HK-2 (cell line): Measurements from ENCODE around the gene ITGA7.

Experiments
- DNase-seq: peaks from one replicate; pipeline ENCODE4 v3.0.0-alpha.2; 2018; ENCODE audit not compliant: unreplicated experiment

ITGA7 gene

DNA sequence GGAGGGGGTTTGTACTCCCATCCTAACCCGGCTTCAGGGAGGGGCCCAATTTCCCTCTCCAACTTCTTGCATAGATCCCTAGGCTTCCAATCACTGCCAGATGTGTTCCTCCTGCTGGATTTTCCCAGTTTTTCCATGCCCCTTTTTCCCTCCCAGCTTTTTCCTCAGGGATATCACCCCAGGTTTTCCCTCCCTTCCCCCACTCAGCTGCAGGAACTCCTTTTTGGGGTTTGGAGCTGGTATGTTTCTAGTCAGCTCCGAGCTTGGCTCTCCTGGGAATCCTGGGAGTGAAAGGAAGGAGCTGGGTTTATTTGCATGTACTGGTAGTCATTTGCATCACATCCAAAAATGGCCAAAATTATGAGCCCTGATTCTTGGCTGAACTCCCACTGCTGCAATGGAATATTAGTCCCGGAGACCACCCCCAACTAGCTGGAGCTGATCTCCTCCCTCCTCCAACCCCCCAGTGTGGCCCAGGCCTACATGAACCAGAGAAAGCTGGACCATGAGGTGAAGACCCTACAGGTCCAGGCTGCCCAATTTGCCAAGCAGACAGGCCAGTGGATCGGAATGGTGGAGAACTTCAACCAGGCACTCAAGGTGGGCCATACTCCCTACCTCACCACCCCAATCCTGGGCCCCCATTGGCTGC is 11.0 kb upstream of the ITGA7 start:
- DNase-seq = no peak

DNA sequence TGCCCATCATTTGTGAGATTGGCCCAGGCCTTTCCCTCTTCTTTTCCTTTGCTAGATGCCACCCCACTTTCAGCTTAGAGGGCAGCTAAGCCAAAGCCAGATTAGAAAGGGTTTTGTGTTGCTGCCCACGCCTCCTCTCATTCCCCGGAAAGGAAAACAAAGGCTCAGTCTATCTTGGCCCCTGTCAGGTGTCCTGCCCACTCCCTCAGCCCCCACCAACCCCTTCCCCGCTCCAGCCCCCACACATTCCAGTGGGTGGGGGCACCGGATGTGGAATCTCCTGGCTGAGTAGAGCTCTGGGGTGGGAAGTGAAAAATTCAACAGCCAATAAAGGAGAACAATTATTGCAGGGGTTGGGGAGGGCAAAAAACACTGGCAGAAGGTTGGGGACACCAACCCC is 10.3 kb upstream of the ITGA7 start:
- no peak for DNase-seq

DNA sequence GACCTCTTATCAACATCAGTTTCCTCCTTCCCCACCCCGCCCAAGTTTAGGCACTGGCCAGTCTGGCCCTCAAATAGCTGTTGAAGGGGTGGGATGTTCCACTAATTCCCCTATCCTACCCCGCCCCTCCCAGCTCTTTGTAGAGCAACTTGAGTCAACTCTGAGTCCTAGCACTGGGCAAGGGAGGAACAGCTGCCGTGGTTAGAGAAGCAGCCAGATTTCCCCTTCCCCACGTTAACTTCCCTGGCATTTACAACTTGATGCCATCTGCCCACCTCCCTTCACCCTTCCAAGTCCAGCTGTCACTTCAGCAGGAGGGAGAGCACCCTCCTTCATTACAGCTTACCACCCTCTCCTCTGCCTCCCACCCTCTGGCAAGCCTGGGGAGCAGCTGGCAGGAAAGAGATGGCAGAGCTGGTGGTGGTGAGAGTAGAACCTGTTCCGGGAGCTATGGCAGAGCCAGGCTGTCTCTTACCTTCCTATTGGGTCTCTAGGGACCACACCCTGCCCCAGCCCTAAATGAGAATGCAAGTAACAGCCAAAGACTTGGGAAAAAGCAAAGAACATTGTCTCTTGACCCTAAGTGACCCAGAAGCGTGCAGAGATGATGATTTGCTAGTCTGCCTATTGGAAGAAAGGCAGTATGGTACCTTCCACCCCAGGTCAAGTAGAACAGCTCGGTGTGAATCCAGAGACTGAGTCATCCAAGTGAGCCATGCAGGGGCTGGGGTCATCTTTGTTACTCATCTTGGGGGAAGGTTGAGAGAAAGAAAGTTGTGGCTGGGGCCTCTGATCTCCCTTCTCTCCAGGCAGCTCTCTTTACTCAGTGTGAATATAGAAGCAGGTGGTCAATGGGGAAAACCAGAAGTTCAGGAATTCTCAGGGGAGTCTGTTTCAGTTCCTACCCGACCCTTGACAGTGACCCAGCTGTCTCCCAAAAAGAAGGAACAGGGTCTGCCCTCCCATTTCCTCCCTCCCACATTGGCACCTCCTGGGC is 9.6 kb upstream of the ITGA7 start:
- DNase-seq = peak; percentile 48

DNA sequence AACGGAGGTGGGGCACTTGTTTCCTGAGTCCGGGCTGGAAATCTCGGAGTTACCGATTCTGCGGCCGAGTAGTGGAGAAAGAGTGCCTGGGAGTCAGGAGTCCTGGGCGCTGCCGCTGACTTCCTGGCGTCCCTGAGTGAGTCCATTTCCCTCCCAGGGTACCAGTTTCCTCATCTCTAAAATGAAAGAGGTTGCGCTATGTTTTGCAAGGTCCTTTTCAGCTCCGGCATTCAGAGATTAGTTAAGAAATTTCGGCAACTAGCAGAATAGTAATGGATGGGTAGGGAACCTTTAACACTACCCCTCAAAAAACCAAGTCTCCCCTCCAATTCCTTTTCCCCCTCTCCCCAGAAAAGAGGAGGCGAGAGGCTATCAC is 8.9 kb upstream of the ITGA7 start:
- DNase-seq = no peak

DNA sequence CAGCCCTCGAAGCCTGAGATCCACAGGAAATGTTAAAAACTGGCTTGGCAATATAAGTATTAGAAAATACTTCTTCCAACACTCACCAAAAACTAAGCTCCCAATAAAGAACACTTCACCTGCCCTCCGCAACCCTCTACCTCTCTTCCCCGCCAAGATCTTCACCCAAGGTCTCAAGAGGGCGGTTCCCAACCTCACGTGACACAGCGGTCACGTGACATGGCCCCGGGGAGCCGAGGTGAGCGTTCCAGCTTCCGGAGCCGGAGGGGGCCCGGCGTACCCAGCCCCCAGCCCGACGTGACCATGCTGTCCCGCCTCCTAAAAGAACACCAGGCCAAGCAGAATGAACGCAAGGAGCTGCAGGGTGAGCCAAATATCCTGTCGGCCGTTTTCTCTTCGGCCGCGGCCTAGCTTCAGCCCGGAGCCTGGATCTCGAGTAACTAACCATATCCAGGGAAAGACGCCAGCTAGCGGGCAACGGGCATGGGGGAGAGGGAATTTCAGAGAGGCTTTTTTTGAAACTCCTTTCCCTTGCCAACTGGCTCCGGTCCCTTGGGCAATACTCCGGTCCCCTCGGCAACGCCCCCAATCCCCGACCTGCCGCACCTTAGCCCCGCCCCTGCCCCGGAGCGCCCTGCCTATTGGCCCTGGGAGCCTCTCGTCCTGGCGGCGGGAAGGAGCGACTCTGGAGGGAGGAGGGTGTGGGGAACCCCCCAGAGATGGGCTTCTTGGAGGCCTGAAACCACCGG is 8.3 kb upstream of the ITGA7 start, which contains the start of gene BLOC1S1:
Gene BLOC1S1 (plus strand): TSS at position 214 of the 749 bp plus-strand sequence. CDS start 6 bp downstream, at position 220.
- DNase-seq = peak; percentile 92

DNA sequence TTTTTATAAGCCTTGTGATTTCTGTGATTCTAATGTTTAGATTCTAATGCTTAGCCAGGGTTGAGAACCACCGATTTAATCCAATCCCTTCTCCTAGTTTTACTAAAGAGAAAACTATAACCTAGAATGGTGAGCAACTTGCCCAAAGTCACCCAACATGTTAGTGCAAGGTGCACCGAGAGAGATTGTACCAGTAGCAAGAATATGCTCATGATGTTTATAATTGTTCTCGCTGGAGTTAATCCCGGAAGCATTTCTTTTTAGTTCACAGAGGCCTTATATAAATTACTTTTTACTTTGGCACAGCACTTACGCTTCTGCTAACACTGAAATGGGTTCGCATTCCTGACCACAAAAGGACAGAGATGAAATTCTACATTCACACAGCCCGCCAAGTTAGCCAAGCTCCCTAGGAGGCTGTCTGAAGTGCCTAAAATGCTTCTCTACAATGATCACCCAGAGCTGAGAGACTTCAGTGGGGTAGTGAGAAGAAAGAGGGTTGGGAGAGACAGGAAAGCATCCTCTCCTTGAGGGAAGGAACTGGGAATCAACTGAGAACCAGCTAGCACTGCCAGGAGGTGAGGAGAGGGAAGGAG is 7.6 kb upstream of the ITGA7 start:
- DNase-seq = no peak

DNA sequence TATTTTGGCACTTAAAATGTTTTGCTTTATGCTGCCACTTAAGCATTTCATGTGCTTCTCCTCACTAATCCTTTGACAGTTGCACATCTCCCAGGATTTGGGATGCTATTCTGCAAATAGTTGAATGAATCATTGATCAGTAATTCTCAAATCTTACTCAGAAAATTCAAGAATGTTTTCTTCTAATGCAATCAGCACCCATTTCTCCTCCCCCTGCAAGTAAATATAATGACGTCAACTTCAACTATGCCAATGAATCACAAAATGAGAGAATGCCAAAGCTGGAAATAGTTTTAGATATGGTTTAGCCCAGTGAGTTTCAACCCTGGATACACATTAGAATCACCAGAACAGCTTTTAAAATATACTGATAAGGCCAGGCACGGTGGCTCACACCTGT is 6.0 kb upstream of the ITGA7 start:
- DNase-seq = no peak

DNA sequence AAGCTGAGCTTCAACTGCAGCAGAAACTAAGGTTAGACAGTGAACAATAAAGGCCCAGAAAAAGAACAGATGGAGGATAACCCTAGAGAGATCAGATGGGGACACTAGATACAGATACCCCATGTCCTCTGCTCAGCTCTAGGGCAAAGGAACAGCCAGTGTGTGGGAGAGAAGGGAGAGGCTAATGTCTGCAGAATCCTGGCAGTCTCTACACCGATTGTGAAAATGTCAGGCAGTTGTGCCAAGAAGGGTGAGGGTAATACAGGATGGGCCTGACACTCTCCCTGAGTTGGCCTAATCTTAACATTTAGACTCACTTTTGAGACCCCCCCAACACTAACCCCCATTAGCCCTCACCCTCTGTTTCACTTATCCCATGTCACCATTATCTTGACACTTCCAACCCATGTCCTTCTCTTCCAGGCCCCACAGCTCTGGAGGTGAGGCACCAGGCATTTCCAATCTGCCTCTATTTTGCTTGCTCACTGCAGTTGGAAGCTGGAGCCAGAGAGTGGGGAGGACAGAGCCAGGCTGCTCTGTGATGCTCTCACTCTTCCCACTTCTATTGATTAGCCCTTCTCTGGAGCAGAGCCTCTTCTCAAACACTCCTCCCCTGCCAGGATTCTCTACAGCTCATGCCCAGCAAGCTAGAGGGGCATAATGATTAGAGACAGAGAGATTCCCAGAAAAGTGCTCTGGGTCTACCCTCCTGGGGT is 5.2 kb upstream of the ITGA7 start:
- DNase-seq = no peak

DNA sequence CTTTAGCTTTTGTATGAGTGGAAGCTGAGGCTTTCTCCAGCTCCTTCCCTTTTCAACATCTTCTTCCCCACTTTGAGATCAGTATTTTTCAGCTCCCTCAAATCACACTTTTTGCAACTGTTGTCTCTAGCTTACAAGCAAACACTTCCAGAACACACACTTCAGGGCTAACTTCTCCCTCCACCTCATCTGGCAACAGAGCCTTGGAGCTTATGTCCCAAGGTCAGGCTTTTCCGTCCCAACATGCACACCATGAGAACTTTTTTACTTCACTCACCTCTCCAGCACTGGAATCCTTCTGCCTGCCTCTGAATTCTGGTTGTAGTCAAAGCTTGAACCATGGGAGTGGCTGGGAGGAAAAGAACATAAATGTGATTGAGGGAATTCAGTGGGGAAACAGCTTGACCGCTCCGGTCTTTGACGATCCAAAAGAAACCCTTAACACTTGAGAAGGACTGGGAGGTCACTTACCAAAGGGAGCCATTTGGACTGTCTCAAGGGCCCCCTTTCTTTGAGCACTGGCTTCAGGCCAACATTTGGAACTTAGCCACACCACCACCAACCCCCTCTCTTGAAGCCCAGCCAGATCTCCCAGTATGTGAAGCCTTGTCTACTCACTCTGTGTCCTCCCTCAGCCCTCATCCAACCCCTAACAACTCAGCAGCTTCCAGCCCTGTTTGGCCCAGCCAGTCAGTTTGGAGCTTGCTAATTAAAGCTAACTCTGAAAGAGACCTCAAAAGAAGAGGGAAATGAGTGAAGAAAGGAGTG is 4.3 kb upstream of the ITGA7 start:
- DNase-seq = no peak

DNA sequence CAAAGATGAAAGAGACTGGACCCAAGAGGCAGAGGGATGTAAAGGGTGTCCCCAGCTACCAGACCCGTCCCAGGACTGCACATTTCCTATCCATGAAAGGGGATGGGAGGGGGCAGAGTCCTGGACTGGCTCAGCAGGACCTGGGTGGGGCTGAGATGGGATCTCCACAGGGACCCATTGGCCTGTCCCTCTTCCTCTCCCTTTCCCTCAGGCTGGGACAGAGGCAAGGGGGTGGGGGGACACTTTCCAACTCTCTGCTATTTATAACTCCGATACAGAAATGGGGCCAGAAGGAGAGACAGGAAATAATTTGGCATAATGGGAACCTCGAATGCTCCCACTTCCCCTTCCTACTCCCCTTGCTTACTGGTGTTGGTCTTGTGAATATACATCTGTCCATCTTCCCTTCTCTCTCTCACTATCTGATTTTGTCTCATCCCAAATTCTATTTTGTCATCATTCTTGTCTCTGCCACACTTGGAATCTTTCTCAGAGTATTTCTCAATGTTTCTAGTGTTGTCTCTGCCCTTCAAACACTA is 1.1 kb upstream of the ITGA7 start:
- DNase-seq = no peak

DNA sequence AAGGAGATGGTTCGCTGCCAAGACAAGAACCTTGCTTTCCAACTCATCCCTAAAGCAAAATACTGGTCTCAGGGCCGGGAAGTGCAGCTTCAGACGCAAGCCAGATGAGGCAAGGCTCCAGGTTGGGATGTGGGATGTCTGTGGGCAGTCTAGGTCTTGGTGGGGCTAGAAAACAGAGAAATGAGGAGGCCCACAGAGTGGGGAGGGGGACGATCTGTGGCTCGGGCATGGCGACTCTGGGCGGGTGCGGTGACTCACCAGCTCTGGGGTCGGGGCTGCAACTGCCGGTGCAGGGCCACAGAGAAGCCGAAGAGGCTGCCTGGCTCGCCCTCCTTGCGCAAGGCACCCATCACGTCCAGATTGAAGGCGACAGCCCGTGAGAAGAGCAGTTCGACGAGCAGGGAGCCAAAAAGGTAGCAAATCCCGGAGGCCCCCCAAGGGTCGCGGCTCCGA is 459 bp downstream of the ITGA7 start:
- peak; percentile 17 for DNase-seq

DNA sequence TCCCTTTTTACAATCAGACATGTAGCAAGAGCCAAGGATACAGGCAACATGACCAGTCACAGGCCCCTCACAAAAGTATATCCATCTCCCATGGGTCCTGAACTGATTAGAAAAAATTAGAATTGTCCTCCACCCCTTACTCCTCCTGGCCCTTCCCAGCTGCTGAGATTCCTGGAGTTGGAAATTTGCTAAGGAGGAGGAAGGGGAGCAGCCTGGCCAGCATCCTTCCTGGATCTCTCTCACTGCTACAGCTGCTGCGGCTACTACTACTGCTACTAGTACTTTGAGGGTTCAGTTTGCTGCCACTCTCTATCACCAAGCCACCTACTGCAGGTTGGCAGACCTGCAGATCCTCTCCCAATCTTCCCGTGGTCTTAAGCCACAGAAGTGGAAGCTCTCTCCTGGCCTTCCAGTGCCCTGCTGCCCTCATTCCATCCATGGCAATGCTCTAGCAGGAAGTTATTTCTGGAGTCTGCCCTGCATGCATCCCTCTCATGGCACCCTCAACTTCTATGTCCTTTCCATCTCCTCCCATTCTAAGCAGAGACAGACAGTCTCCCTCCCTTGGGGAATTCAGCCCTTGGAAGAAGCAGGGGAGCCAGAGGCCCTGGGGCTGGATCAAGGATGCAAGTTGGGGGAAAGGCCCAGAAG is 1.0 kb downstream of the ITGA7 start:
- no peak for DNase-seq

DNA sequence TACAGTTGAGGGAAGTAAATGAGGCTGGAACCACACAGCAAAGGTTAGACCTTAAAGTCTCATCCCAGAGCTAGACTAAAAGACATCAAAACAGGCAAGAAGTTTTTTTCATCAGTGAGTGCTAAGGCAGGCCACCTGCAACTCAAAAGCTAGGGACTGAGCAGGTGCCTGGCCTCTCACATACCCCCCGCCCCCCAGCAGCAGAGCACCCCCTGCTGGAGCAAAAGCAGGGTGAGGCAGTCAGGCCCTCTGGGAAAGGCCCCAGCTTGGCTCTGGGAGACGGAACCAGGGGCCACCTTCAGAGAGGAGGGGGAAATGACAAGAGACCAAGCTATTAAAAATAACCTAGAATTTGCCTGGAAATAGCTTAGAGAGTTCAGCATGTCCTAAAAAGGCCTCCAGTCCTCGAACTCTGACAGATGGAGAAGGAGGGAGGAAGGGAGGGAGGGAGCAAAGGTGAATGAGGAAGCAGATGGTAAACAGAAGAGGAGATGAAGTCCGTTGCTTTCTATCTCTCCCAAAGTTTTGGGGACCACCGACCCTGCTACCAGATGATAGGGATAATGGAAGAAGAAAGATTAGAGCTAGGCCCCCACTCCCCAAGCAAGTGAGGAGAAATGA is 1.8 kb downstream of the ITGA7 start:
- no peak for DNase-seq

DNA sequence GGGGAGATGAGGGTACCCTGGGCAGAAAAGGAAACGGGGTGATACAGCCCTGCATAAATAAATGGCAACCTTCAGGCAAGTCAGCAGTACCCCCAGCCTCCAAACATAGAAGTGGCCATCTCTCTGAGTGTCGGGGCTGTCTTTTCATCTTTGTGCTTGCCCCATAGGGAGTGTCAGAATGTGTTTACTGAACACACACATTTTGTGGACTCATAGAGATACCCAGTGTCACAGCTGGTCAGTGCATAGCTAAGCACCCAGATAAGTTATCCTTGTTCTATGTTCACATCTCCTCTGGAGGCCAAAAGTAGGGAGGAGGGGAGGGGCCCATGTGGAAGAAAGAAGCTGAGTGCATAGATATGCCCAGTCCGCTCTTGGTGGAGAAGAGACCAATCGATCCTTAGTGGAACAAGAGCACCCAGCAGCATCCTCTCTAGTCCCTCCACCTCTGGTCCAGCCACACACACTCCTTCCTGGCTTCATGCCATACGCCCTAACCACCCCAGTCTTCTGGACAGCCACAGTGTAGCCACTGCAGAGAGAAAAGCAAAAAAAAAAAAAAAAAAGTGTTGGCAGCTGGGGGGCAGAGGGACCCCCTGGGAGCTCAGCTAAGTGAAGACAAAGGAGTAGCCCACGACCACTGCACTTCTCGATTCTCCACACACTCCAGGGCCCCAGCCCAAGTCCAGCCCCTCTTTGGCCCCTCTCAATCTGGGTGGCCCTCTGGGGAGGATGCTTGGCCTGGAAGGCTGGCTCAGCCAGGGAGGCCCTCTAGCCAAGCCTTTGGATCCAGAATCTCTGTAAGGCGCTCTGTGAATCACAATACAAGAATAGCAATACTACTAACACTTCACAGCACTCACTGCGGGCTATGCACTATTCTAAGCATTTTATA is 2.6 kb downstream of the ITGA7 start:
- no peak for DNase-seq

DNA sequence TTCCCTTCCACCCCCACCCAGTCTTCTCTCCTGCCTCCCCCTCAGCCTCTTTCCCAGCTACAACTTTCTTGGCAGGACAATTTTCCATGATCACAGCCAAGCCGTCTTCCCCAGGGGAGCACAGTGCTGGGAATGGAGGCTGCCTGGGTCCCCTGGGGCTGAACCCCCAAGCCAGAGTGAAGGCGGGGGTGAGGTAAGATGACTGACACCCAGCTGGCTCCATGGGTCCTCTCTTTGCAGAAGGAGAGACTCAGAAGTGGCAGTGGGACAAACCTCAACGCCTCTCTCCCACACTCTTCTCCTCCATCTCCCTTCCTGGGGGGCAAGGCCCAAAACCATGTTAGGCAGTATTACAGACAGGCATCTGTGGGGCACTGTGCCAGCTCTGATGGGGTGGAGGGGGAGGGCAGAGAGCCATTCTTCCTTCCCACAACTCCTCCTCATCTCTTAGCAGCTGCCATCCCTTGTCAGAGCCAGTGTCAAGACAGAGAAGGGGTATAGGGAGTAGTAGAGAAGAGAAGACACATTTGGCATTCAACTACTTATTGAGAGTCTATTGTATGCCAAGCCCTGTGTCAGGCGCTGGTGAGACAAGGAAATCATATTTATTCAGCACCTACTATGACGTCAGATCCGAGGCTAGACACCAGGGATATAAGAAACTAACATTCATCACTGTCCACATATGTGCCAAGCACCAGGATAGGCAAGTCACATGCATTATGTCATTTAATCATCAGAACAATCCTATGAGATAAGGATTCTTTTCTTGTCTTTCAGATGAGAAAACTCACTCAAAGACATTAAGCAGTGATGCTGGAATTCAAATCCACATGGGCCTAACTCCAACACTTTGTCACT is 3.6 kb downstream of the ITGA7 start:
- no peak for DNase-seq

DNA sequence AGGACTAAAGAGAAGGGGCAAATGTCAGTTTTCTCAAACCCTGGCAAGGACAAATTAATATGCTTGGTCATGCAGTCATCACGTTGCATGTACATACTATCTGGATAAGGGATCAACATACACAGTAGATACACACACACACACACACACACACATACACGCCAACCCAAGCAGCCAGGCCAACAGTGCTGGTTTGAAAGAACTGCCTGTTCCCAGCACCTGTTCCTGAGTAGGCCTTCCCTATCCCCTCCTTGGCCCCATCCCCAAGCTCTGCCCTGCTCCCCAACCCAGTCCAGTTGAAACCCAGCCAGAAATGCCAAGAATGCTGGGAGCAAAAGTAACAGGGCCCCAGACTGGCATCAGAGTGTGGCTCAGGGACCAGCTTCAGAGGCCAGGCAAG is 4.4 kb downstream of the ITGA7 start:
- DNase-seq = no peak

DNA sequence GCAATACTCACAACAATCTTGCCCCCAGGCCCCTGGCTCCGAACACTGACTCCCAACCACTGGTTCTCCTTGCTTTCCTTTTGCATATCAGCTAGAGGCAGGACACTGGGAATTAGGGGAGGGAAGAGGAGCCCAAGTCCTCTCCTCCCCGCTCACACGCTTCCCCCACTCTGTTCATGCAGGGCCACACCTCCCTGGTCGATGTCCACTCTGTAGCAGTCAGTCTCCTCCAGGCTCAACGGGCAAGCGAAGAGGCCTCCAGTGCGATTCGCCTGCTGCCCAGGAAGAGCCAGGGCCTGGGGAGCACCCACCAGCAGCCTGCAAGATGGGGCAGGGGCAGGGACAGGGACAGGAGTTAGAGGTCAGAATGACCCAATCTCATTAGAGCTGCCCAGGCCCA is 4.8 kb downstream of the ITGA7 start:
- DNase-seq = no peak
